GM21786 (cell line): ENCODE data around the gene CMSS1.

Source experiments
- ATAC-seq: cut with Tn5 transposase; IDR thresholded peaks from one replicate; pipeline ENCODE4 v1.9.1; 2021; ENCODE audit not compliant: unreplicated experiment

CMSS1 gene

GRCh38 chr3:99817437-99818240, at the start of gene CMSS1:
Gene CMSS1, plus strand, starts transcription at chr3:99817862.
- peak; percentile 96 for ATAC-seq

GRCh38 chr3:99768126-99768525, 49.5 kb upstream of the CMSS1 start:
- ATAC-seq = no peak

- ATAC-seq = no peak
Observed at GRCh38 chr3:99768808-99769501, 48.7 kb upstream of the CMSS1 start.

GRCh38 chr3:99772171-99772570, 45.5 kb upstream of the CMSS1 start:
- ATAC-seq = no peak

- no peak for ATAC-seq
Observed at GRCh38 chr3:99772671-99773070, 45.0 kb upstream of the CMSS1 start.

GRCh38 chr3:99774467-99774866, 43.2 kb upstream of the CMSS1 start:
- ATAC-seq = peak; percentile 92

- no peak for ATAC-seq
Observed at GRCh38 chr3:99776516-99777209, 41.0 kb upstream of the CMSS1 start.

GRCh38 chr3:99777210-99777549, 40.5 kb upstream of the CMSS1 start:
- no peak for ATAC-seq

- ATAC-seq = no peak
Observed at GRCh38 chr3:99777708-99778107, 40.0 kb upstream of the CMSS1 start.

- no peak for ATAC-seq
Observed at GRCh38 chr3:99780749-99781148, 36.9 kb upstream of the CMSS1 start.

GRCh38 chr3:99781761-99782160, 35.9 kb upstream of the CMSS1 start:
- no peak for ATAC-seq

GRCh38 chr3:99783011-99783573, 34.6 kb upstream of the CMSS1 start:
- ATAC-seq = no peak

- ATAC-seq = peak; percentile 93
Observed at GRCh38 chr3:99789011-99789721, 28.5 kb upstream of the CMSS1 start.

GRCh38 chr3:99794485-99794884, 23.2 kb upstream of the CMSS1 start:
- no peak for ATAC-seq

- no peak for ATAC-seq
Observed at GRCh38 chr3:99795573-99795972, 22.1 kb upstream of the CMSS1 start.

GRCh38 chr3:99799422-99799821, 18.2 kb upstream of the CMSS1 start:
- no peak for ATAC-seq

- ATAC-seq = no peak
Observed at GRCh38 chr3:99803297-99803696, 14.4 kb upstream of the CMSS1 start.

GRCh38 chr3:99805160-99805559, 12.5 kb upstream of the CMSS1 start:
- ATAC-seq = no peak

- ATAC-seq = no peak
Observed at GRCh38 chr3:99808163-99808794, 9.4 kb upstream of the CMSS1 start.

GRCh38 chr3:99809565-99809964, 8.1 kb upstream of the CMSS1 start:
- no peak for ATAC-seq

GRCh38 chr3:99810403-99810802, 7.3 kb upstream of the CMSS1 start:
- no peak for ATAC-seq
